ENCODE data around the gene CYP46A1. TPM values are rescaled to one million over a fixed set of nuclear protein-coding genes. Genes with fewer than 3 reads are reported as not detected.

Gene CYP46A1
- total RNA-seq = not detected in 2 replicates

DNA sequence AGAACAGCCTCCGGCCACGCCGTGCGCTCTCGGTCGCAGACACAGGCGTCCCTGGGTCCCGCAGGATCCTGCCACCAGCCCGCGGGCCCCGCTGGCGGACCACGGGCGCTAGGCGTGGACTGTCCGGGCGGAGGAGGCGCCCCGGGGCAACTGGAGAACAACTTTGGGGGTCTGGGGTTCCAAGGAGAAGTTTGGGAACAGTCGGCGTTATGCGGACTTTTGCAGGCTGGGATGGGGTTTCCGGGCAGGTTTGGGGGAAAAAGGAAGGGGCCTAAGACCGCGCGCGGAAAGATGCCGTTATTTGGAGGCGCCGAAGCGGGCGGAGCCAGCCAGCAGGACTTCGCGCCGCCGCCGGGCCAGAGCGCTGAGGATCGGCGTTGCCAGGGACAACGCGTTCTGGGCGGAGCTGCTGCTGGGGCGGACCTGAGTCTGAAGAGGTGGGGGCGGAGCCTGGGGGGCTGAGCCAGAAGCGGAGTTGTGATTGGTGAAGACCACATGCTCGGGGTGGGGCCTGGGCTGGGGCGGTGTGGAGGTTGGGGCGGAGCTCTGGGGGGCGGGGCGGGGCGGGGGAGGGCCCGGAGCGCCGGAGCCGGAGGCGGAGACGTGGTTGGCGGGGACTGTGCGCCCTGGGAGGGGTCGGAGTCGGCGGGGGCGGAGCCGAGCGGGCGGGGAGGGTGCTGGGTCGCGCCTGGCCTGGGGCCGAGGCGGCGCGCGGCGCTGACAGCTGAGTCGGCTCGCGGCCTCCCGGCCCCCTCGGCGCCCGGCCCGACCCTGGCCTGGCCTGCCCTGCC lies at the start of gene CYP46A1:
TSS of gene CYP46A1 (plus strand) at position 680 of the 791 bp plus-strand sequence. CDS start 120 bp downstream, outside the sequence.

GRCh38 chr14:99644723-99645544 lies 39.2 kb upstream of the CYP46A1 start, which contains the start of gene HHIPL1:
Gene HHIPL1, plus strand, starts transcription at chr14:99645129. Its CDS starts 79 bp downstream, at chr14:99645208.

Other genes with a start within 250 kb of the CYP46A1 start
- 53.2 and 54.1 TPM in 2 replicates for gene SETD3, start 203.4 kb upstream of the CYP46A1 start, total RNA-seq
- 14.2 and 25.1 TPM in 2 replicates for gene CCNK, start 202.9 kb upstream of the CYP46A1 start, total RNA-seq
- gene CCDC85C, start 80.1 kb upstream of the CYP46A1 start, total RNA-seq = 25.2 and 29.9 TPM in 2 replicates
- gene HHIPL1, start 39.2 kb upstream of the CYP46A1 start, total RNA-seq = 0.23 and 1.6 TPM in 2 replicates
- gene EML1, start 109.1 kb downstream of the CYP46A1 start, total RNA-seq = 0.86 and 2.2 TPM in 2 replicates

Data from hair follicular keratinocyte (primary cell).